LoVo (cell line): ENCODE results near the gene LRCOL1.

Experiments used
- DNase-seq: peaks from one replicate; pipeline ENCODE4 v3.0.0-alpha.2; 2016; ENCODE audit warnings: low spot score

Gene LRCOL1

GRCh38 chr12:132635076-132635955 lies 24.9 kb upstream of the LRCOL1 start:
- no peak for DNase-seq

GRCh38 chr12:132634411-132634990 lies 24.1 kb upstream of the LRCOL1 start:
- no peak for DNase-seq

GRCh38 chr12:132633901-132634300 lies 23.5 kb upstream of the LRCOL1 start:
- no peak for DNase-seq

GRCh38 chr12:132633398-132633797 lies 23.0 kb upstream of the LRCOL1 start:
- DNase-seq = no peak

GRCh38 chr12:132632521-132633228 lies 22.3 kb upstream of the LRCOL1 start:
- no peak for DNase-seq

GRCh38 chr12:132631666-132632065 lies 21.3 kb upstream of the LRCOL1 start:
- DNase-seq = no peak

- no peak for DNase-seq
These were observed 20.3 kb upstream of the LRCOL1 start for GRCh38 chr12:132630672-132631071.

GRCh38 chr12:132629330-132629729 lies 18.9 kb upstream of the LRCOL1 start:
- DNase-seq = no peak

GRCh38 chr12:132625731-132626430 lies 15.5 kb upstream of the LRCOL1 start:
- DNase-seq = no peak

- DNase-seq = no peak
These were observed 14.7 kb upstream of the LRCOL1 start for GRCh38 chr12:132624910-132625630.

GRCh38 chr12:132624186-132624855 lies 13.9 kb upstream of the LRCOL1 start:
- no peak for DNase-seq

- no peak for DNase-seq
These were observed 12.9 kb upstream of the LRCOL1 start for GRCh38 chr12:132623072-132623869.

- no peak for DNase-seq
These were observed 12.2 kb upstream of the LRCOL1 start for GRCh38 chr12:132622437-132623071.

- DNase-seq = no peak
These were observed 11.5 kb upstream of the LRCOL1 start for GRCh38 chr12:132621657-132622435.

- DNase-seq = no peak
These were observed 10.7 kb upstream of the LRCOL1 start for GRCh38 chr12:132620899-132621656.

GRCh38 chr12:132620113-132620898 lies 9.9 kb upstream of the LRCOL1 start:
- DNase-seq = no peak

GRCh38 chr12:132619386-132620112 lies 9.2 kb upstream of the LRCOL1 start:
- DNase-seq = no peak
